ENCODE results near the gene MRM3. TPM values are rescaled to one million over a fixed set of nuclear protein-coding genes. Genes with fewer than 3 reads are reported as not detected.
"Not testable (repeated sequence)": the region's sequence is repeated elsewhere in the genome, so short reads cannot be mapped to it uniquely, and the experiment has no call there.

The MRM3 gene, protein sequence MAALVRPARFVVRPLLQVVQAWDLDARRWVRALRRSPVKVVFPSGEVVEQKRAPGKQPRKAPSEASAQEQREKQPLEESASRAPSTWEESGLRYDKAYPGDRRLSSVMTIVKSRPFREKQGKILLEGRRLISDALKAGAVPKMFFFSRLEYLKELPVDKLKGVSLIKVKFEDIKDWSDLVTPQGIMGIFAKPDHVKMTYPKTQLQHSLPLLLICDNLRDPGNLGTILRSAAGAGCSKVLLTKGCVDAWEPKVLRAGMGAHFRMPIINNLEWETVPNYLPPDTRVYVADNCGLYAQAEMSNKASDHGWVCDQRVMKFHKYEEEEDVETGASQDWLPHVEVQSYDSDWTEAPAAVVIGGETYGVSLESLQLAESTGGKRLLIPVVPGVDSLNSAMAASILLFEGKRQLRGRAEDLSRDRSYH
- total RNA-seq, result 17.5 TPM

DNA sequence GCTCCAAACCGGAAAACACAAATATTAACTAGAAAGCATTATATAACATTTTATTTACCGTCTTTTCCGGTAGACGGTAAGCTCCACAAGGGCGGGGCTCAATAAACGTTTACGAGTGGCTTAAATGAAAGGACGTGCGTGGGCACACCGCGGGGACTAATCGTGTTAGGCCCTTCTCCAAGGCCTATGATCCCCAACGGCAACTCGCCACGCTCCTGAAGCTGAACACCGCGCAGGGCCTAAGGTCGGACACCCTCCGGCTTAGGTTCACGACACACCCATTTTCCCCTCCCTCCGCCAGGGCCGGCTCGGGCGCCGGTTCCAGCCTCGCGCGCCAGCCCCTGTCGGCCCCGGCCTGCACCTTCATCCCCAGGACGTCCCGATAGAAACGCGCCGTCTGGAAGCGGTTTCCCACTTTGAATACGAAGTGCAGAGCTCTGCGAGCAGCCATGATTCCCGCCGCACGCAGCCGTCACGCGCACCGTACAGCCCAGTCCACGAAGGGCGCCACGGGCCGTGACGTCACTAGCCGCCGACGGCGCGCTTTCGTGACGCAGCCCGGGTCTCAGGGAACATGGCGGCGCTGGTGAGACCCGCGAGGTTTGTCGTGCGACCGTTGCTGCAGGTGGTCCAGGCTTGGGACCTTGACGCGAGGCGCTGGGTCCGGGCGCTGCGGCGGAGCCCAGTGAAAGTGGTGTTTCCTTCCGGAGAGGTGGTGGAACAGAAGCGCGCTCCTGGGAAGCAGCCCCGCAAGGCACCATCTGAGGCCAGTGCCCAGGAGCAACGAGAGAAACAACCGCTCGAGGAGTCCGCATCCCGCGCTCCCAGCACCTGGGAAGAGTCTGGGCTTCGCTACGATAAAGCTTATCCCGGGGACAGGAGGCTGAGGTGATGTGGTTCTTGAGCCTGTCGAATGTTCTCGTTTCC is at the start of gene MRM3, which contains the start of gene GLOD4:
Gene MRM3, plus strand, starts transcription at position 549 of the 927 bp plus-strand sequence. Its CDS starts 26 bp downstream, at position 575.
Gene GLOD4, minus strand, starts transcription at position 476 of the 927 bp plus-strand sequence. Its CDS starts 25 bp downstream, at position 451.
- peak; percentile 82 for DNase-seq

DNA sequence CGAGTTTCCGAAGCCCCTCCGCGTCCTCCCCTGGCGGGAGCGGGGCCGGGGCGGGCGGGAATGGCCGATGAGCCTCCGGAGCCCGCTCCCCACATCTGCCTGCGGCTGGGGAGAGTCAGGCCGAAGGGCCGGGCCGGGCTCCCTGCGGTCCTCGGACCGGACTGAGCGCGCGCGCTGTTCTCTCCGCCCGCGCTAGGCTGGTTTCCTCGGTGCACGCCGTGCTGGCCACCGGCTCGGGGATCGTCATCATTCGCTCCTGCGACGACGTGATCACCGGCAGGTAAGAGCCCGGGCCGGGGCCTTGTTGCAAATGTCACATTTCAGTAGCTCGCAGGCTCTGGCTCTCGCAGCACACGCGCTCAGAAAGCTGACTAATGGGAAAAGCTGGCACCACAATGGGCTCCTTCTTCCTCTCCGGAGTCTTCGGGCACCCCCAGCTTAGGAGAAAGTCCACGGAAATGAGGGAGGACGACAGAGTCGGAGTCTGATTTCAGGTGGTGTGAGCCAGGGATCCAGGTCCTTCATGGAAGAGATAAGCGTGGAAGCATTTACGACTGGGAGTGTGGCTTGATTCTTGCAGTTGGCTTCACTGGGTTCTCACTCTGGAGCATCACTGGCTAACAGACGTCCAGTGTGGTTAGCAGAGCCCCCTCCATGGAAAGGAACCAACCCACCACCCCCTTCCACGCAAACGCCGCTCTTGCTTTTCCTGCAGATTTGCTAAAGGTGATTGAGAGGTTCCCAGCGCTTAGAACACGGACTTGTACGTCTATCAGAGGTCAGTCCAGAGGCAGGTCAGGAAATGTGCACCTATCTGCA is 49.0 kb upstream of the MRM3 start:
- peak; percentile 18 for DNase-seq

DNA sequence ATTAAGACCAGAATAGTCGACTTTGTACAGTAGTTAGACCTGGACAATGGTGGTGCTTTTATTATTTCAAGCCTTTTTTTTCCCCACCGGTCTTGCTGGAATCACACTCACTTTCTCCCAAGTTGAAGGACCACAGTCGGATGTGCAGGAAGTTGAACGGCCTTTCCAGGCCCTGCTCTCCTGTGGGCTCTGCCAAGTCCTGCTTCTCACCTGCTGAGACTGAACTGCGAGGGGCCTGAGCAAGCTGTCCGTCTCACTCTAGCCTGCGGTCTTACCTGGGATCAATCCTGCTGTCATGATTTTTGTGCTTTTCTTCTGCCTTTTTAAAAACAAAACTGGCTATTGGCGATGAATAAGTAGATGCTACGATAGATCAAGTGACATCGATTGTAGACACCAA is 48.4 kb upstream of the MRM3 start:
- no peak for DNase-seq

DNA sequence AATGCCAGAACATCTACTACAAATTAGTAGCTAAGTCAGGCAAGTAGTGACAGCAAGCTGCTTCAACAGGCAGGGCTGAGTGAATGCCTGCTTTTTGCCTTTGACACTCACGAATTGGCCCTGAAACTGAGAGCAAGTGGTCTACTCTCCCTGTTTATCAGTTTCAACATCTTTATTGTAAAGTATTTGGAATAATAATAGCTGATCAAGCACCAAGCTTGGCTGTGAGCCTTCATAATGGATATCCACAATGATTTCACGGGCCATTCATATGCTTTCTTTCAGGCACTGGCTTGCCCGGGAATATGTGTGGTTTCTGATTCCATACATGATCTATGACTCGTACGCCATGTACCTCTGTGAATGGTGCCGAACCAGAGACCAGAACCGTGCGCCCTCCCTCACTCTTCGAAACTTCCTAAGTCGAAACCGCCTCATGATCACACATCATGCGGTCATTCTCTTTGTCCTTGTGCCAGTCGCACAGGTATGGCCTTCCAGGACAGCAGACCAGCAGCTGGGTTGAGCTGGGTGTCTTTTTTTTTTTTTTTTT is 44.5 kb upstream of the MRM3 start:
- no peak for DNase-seq

DNA sequence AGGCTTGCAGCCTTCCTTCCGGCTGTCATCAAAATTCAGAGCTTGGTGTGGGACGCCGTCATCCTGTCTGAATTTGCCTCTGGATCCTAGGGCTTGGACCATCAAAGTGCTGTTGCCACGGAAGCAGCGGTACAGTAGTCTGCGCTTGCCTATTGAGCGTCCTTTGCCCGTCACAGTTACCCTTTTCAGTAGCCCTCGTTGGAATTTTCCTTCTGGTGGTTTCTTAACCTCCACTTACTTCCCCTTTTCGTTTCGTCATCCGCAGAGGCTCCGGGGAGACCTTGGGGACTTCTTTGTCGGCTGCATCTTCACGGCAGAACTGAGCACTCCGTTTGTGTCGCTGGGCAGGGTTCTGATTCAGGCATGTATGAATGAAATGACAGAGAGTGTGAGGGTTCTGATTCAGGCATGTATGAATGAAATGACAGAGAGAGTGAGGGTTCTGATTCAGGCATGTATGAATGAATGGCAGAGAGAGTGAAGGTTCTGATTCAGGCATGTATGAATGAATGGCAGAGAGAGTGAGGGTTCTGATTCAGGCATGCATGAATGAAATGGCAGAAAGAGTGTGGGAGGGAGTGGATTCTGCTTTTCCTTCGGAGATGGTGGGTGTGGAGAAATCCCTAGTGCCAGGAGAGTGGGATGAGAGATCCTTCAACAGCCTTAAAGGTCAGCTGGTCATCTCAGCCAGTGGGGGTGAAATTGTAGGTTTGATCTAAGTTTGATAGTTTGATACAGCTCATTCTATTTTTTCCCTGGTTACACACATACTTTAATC is 41.7 kb upstream of the MRM3 start:
- DNase-seq, result no peak

DNA sequence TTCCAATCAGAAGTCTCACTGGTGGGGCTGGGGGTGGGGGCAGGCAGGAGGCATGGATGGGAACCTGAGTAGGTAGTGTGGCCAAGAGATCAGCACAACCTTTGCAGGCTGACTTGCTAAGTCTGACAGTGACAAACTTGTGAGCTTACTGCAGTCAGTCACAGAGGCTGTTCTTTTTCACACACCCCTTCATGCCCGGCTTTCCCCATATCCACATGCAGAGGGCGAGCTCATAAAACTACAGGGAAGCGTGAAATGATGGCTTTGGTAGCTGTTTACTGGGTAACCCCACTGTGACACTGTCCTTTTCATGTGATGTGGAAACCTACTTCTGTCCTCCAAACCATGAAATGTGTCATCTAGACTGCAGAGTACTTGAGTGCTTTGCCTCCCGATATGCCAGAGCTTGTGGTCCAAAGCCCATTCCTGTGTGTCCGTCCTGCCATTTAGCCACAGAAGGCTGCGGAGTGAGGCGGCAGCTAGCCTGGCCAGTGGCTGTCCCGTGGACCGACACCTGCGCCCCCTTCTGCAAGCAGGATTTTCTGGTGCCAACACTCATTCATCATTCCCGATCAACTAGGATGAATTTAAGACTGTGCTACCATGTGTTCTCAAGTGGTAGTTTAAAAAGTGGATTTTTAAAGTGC is 39.9 kb upstream of the MRM3 start:
- DNase-seq, result no peak

DNA sequence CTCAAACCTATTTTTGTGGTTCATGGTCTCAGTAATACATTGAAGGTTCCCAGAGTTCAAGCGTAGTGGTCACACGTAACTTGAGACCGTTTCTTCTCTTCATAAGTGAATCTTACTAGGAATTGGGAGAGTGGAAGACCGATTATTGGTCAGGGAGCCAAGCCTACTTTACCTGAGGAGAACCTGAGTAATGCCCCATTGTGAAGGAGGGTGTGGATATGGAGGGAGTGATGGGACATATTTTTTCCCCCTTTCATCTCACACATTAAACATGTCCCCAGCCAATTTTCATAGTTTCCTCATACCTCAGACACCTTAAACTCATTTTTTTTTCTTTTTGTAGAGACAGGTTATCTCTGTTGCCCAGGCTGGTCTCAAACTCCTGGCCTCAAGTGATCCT is 39.0 kb upstream of the MRM3 start:
- no peak for DNase-seq

DNA sequence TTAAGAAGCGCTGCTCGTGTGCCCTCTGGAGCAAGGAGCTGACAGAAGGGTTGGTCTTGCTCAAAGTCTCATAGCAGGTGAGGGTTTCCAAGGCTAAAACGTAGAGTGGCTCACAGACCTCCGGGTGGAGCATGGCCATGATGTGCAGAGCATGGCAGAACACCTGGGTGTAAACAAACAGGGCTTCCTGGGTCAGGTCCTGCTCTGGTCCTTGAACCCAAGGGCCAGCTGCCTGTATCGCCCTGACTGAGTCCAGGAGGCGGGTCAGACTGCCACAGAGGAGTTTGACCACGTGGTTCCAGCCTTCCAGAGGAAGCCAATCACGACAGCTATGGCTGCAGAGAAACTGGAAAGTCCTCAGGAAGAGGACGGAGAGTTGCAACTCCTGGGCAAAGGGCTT is 37.2 kb upstream of the MRM3 start:
- no peak for DNase-seq

DNA sequence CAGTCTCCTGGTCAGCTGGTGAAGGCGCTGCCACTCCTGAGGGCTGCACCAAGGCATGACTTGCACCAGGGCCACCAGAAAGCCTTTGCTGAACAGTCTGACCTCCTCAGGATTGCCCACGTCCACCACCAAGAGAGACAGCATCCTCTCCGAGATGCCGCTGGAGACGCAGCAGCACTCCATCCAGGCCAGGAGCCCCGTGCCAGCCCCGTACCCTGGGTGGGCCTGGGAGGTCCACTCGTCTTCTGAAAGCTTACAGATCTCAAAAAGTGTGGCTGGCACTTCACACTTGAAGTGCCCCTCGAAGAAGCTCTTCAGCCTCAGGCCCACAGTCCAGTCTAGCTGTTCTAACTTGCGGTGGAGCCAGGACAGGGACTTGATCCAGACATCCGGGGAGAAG is 36.7 kb upstream of the MRM3 start:
- DNase-seq, result no peak

DNA sequence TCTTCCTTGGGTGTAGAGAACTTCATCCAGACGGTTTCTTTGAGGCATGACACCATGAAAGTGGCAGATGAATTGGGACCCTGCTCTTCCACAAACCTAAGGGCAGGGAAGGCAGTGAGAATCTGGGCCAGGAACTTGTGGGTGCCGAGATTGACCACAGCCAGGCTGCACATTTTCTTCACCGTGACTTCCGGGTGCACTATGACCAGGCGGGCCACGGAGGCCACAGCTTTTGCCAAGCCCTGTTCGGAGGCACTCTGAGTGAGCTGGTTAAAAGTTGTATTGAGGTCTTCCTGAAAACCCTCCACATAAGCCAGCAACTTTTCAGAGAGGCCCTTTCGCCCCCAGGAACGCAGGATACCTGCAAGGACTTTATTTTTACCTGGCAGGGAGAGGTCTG is 36.0 kb upstream of the MRM3 start:
- no peak for DNase-seq

DNA sequence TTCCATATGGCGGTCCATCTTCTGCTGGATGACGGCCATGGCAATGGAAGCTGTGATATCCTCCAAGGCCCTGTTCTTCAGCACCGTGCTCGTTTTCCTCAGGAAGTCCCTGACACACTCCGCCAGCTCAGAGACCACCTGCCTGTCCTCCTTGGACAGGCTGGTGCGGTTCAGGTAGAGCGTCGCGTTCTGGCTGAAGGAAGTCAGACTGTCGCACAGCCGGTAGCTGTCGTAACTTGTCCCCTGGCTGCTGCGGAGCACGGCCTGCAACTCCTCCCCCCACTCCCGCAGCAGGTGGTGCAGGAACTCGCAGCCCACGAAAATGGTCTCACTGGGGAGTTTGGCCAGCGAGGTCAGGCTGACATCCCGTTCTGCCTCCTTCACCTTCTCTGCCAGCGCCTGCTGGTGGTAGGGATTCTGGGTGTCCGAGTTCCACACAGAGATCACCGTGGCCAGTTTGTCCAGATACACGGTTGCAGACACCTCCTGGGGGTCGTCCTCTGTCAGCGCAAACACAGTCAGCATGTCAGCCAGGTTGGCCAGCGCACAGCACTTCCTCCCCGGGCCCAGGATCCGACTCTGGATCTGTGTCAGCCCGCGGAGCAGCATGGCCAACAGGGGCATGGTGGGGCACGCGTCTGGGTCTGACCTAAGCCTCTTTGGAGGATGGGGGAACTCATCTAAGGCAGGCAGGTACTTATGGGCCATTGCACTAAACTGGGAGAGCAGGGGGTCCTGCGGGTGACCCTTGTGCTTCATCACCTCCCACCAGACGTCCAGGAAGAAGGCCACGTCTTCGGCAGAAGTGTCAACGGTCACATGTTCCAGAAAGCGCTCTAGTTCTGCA is 35.1 kb upstream of the MRM3 start:
- no peak for DNase-seq

DNA sequence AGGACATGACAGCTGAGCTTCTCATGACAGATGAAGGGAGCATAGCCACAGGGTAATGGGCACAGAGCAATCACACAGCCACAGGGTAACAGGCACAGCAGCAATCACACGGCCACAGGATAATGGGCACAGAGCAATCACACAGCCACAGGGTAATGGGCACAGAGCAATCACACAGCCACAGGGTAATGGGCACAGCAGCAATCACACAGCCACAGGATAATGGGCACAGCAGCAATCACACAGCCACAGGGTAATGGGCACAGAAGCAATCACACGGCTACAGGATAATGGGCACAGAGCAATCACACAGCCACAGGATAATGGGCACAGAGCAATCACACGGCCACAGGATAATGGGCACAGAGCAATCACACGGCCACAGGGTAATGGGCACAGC is 33.5 kb upstream of the MRM3 start:
- not testable (repeated sequence) for DNase-seq

DNA sequence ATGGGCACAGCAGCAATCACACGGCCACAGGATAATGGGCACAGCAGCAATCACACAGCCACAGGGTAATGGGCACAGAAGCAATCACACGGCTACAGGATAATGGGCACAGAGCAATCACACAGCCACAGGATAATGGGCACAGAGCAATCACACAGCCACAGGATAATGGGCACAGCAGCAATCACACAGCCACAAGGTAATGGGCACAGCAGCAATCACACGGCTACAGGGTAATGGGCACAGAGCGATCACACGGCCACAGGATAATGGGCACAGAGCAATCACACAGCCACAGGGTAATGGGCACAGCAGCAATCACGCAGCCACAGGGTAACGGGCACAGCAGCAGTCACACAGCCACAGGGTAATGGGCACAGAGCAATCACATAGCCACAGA is 32.8 kb upstream of the MRM3 start:
- DNase-seq, result not testable (repeated sequence)

DNA sequence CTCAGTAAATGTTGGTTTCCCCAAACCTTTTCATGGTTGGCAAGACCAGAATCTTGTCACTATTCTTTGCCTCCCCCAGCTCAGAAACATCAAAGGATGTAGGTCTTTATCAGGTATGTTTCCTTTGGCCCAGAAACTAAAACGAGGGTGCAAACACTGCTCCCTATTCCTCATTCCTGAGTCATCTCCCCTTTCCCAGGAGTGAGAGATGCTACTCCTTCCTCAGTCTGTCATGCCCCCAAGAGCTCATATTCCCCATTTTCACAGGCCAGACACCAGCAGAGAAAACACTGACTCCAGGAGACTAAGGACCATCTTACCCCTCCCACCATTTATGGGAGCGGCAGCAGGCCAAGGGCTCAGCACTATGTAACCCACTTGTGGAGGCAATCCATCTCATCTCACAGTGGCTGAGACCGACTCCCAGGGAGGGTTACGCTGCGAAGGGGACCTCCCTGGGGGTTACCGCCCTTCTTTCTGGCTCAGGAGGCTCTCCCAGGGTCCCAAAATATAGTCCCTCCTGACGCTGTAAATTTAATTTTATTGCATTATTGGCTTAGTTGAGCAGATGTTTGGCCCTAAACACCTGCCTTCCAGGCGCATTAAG is 31.6 kb upstream of the MRM3 start:
- DNase-seq, result no peak

DNA sequence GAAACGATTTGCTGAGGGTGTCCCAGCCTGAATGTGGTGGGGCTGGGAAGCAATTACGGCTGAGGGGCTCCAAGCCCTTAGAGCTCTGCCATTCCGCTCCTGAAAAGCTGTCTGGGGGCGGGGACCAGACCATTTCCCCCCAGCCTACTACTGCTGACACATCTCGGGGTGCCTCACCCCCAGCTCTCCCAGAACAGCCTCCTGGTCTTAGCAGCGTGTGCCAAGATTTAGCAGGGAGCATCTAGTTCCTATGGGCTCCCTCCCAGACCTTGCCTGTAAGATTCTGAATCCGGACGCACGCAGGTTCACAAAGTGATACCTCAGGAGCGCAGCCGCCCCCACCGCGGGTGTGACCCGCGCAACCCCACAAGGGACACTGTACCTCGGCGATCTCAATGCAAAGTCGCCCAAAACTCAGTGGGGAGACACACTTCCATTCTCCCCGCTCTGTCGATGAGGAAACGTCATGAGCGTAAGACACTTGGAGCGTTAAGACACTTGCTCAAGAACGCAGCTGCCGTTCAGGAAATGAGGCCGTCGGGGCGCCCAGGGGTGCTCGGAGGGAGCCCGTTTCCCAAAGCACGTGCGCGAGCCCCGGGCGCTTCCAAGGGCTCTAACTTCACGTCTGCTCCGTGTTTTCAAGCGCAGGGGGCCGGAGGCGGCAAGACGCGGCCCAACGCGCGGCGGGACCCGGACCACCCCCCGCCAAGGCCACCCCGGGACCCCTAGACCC is 30.7 kb upstream of the MRM3 start:
- DNase-seq, result no peak

DNA sequence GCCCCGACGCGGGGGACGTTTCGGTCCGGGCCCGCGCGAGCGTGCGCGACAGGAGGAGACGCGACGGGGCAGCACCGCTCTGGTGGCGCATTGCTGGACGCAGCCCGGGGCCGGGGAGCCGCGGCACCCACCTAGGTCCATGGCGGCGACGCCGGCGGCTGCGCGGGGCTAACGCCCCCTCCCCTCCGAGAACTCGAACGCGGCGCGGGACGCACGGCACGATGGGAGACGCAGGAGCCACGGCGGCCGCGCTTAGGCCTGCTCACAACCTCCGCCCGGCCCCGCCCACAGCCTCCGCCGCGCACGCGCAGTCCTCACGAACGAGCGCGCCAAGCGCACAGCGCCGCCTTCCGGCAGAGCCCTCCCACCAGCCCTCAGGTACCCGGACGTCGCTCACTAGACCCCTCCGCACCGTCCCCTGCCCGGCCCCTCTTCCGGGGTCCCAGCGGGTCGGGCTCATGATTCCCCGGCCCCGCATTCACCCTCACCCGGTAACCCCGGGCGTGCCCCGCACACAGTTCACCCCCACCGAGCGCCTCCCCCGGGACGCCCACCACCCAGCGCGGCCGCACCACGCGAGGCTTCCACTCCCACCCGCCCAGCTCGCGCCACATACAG is 30.0 kb upstream of the MRM3 start, which contains the start of gene GEMIN4:
Gene GEMIN4, minus strand, starts transcription at position 263 of the 618 bp plus-strand sequence. Its CDS starts 122 bp downstream, at position 141.
- peak; percentile 80 for DNase-seq

DNA sequence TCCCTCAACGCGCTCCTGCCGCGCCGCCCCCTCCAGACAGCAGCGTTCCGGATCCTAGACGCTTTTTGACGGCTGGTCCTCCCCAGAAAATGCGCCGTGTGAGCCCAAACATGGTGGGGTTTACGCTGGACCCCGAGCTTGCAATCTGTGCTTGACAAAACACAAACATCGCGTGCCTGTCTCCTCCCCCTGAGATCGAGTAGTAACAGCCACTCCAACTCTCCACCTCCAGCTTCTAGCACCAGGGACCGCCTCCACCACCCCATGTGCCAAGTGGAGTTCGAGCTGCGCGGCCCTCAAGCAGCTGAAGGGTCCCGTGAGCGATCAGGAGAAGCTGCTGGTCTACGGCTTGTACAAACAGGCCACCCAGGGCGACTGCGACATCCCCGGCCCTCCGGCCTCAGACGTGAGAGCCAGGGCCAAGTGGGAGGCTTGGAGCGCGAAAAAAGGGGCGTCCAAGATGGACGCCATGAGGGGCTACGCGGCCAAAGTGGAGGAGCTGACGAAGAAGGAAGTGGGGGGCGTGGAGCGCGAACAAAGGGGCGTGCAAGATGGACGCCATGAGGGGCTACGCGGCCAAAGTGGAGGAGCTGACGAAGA is 29.4 kb upstream of the MRM3 start:
- no peak for DNase-seq

Data from occipital lobe (tissue), 2 donors.